ENCODE results near the gene TLE6. TPM values are rescaled to one million over a fixed set of nuclear protein-coding genes. Genes with fewer than 3 reads are reported as not detected.

Gene TLE6
- total and polyA plus RNA-seq, 10 donors = 0.60 to 4.1 (median 2.0) TPM

- Histone ChIP-seq H3K27ac (peak overlapping the region; percentile 19 to 85 (median 74)), H3K4me1 (peaks cover 20 to 90% (median 70%) of the 10 kb centered on the region in 6 donors), H3K4me3 (no peak overlapping the region), H3K27me3 (replicated peaks in 1 of 7) (peaks cover 0 to 26% (median 0%) of the 10 kb centered on the region in 7 donors), H3K9me3 (no peaks in the 10 kb centered on the region), H3K36me3 (no peaks in the 10 kb centered on the region)
- WGBS, 5 donors = 7 to 13% (median 8%) methylated on average over 13 to 14 of the region's 14 CpGs
- TF ChIP-seq POLR2AphosphoS5 (IDR thresholded peaks at IDR 0.05) (peak in 2 of 3 donors; percentile 22 to 40), CTCF (IDR thresholded peaks at IDR 0.05 in 8 of 11, conservative IDR thresholded peaks at IDR 0.05 in 3 of 11) (no peak)
- intact Hi-C loops (cut with DNase I; ENCODE audit: low total_unique reads) = loop anchor here (10.0 kb wide), 1 partner anchor 60 kb away; no protein-coding TSS in a partner anchor
- DNase-seq = no peak
Observed at GRCh38 chr19:2974342-2975041, 2.9 kb upstream of the TLE6 start.

GRCh38 chr19:2976609-2977000 is 759 bp upstream of the TLE6 start:
- TF ChIP-seq POLR2A (IDR thresholded peaks at IDR 0.05) (no peak), CTCF (IDR thresholded peaks at IDR 0.05 in 8 of 11, conservative IDR thresholded peaks at IDR 0.05 in 3 of 11) (no peak), POLR2AphosphoS5 (IDR thresholded peaks at IDR 0.05) (no peak)

GRCh38 chr19:2977746-2978138 is 378 bp downstream of the TLE6 start:
- Histone ChIP-seq H3K9me3 (no peaks in the 10 kb centered on the region), H3K36me3 (no peaks in the 10 kb centered on the region), H3K4me1 (peaks cover 22 to 65% (median 50%) of the 10 kb centered on the region in 6 donors), H3K27me3 (replicated peaks in 1 of 7) (peaks cover 0 to 35% (median 0%) of the 10 kb centered on the region in 7 donors), H3K4me3 (peak overlapping the region in 5 of 8 donors; percentile 44 to 74 (median 50)), H3K27ac (peak overlapping the region in 6 of 8 donors; percentile 47 to 85 (median 76))
- TF ChIP-seq CTCF (IDR thresholded peaks at IDR 0.05 in 8 of 11, conservative IDR thresholded peaks at IDR 0.05 in 3 of 11) = no peak
- TF ChIP-seq POLR2A (IDR thresholded peaks at IDR 0.05) = no peak
- no peak for TF ChIP-seq POLR2AphosphoS5 (IDR thresholded peaks at IDR 0.05)
- WGBS, 5 donors = 56 to 66% (median 62%) methylated on average over 10 of the region's 10 CpGs
- peak; percentile 76 for DNase-seq
- intact Hi-C loops (cut with DNase I; ENCODE audit: low total_unique reads) = loop anchor here (10.0 kb wide), 1 partner anchor 57 kb away; no protein-coding TSS in a partner anchor

More at GRCh38 chr19:2976609-2977000, 759 bp upstream of the TLE6 start:
- H3K36me3 ChIP-seq = no peaks in the 10 kb centered on the region
- peaks cover 0 to 26% (median 0%) of the 10 kb centered on the region in 7 donors for H3K27me3 ChIP-seq (replicated peaks in 1 of 7)
- H3K4me3 ChIP-seq = peak overlapping the region; percentile 14 to 74 (median 46)
- intact Hi-C loops (cut with DNase I; ENCODE audit: low total_unique reads) = loop anchor here (10.0 kb wide), 1 partner anchor 58 kb away; no protein-coding TSS in a partner anchor
- H3K27ac ChIP-seq = peak overlapping the region in 7 of 8 donors; percentile 18 to 85 (median 72)
- H3K4me1 ChIP-seq = peaks cover 20 to 72% (median 56%) of the 10 kb centered on the region in 6 donors
- DNase-seq = no peak
- no peaks in the 10 kb centered on the region for H3K9me3 ChIP-seq
- WGBS, 5 donors = 10 to 19% (median 16%) methylated on average over 15 of the region's 15 CpGs

- Histone ChIP-seq H3K4me3 (no peak overlapping the region), H3K27ac (peak overlapping the region in 6 of 8 donors; percentile 47 to 85 (median 76)), H3K27me3 (replicated peaks in 1 of 7) (peaks cover 0 to 40% (median 0%) of the 10 kb centered on the region in 7 donors), H3K9me3 (no peaks in the 10 kb centered on the region), H3K4me1 (peaks cover 26 to 65% (median 52%) of the 10 kb centered on the region in 6 donors), H3K36me3 (no peaks in the 10 kb centered on the region)
- intact Hi-C loops (cut with DNase I; ENCODE audit: low total_unique reads) = loop anchor here (10.0 kb wide), 1 partner anchor 57 kb away; no protein-coding TSS in a partner anchor
- WGBS, 5 donors = 74 to 89% (median 86%) methylated on average over 11 of the region's 11 CpGs
- DNase-seq = no peak
- TF ChIP-seq POLR2AphosphoS5 (IDR thresholded peaks at IDR 0.05) = no peak
Observed at GRCh38 chr19:2978166-2978767, 903 bp downstream of the TLE6 start.
